ENCODE data around the gene PTPA. TPM values are rescaled to one million over a fixed set of nuclear protein-coding genes. Genes with fewer than 3 reads are reported as not detected.

Gene PTPA
- total and polyA plus RNA-seq, 9 of the 15 experiments (the other 6 are each of a cell fraction or from before 2014, with no cell fraction given) = 1.7 to 121 (median 72.6) TPM

DNA sequence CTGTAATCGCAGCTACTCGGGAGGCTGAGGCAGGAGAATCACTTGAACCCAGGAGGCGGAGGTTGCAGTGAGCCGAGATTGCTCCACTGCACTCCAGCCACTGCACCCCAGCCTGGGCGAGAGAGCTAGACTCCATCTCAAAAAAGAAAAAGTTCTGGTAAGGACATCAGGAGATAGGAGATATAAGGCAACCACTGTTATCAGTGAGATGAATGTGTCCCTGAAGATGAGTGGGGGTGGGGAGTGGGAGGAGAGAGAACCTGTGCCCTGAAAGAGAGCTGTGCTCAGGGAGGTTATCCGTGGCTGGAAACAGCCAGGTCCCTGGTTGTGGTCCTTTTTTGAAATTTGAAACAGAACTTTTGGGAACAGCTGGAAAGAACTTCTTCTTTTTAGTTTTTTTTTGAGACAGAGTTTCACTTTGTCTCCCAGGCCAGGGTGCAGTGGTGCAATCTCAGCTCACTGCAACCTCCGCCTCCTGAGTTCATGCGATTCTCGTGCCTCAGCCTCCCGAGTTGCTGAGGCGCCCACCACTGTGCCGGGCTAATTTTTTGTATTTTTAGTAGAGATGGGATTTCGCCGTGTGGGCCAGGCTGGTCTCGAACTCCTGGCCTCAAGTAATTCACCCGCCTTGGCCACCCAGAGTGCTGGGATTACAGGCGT lies 2.6 kb downstream of the PTPA start (continued):
- TF ChIP-seq, protein P1, sequence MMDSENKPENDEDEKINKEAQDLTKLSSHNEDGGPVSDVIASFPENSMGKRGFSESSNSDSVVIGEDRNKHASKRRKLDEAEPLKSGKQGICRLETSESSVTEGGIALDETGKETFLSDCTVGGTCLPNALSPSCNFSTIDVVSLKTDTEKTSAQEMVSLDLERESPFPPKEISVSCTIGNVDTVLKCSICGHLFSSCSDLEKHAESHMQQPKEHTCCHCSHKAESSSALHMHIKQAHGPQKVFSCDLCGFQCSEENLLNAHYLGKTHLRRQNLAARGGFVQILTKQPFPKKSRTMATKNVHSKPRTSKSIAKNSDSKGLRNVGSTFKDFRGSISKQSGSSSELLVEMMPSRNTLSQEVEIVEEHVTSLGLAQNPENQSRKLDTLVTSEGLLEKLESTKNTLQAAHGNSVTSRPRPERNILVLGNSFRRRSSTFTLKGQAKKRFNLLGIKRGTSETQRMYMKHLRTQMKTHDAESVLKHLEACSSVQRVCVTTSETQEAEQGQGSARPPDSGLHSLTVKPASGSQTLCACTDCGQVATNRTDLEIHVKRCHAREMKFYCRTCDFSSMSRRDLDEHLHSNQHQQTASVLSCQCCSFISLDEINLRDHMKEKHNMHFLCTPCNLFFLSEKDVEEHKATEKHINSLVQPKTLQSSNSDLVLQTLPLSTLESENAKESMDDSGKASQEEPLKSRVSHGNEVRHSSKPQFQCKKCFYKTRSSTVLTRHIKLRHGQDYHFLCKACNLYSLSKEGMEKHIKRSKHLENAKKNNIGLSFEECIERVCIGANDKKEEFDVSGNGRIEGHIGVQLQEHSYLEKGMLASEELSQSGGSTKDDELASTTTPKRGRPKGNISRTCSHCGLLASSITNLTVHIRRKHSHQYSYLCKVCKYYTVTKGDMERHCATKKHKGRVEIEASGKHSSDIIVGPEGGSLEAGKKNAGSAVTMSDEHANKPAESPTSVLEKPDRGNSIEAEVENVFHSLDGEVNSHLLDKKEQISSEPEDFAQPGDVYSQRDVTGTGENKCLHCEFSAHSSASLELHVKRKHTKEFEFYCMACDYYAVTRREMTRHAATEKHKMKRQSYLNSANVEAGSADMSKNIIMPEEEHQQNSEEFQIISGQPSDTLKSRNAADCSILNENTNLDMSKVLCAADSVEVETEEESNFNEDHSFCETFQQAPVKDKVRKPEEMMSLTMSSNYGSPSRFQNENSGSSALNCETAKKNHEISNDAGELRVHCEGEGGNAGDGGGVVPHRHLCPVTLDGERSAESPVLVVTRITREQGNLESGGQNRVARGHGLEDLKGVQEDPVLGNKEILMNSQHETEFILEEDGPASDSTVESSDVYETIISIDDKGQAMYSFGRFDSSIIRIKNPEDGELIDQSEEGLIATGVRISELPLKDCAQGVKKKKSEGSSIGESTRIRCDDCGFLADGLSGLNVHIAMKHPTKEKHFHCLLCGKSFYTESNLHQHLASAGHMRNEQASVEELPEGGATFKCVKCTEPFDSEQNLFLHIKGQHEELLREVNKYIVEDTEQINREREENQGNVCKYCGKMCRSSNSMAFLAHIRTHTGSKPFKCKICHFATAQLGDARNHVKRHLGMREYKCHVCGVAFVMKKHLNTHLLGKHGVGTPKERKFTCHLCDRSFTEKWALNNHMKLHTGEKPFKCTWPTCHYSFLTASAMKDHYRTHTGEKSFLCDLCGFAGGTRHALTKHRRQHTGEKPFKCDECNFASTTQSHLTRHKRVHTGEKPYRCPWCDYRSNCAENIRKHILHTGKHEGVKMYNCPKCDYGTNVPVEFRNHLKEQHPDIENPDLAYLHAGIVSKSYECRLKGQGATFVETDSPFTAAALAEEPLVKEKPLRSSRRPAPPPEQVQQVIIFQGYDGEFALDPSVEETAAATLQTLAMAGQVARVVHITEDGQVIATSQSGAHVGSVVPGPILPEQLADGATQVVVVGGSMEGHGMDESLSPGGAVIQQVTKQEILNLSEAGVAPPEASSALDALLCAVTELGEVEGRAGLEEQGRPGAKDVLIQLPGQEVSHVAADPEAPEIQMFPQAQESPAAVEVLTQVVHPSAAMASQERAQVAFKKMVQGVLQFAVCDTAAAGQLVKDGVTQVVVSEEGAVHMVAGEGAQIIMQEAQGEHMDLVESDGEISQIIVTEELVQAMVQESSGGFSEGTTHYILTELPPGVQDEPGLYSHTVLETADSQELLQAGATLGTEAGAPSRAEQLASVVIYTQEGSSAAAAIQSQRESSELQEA (IDR thresholded peaks at IDR 0.05; ENCODE audit: low read depth) = no peak
- TF ChIP-seq, protein P2, sequence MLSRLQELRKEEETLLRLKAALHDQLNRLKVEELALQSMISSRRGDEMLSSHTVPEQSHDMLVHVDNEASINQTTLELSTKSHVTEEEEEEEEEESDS (CRISPR knock-in tag; IDR thresholded peaks at IDR 0.05) = no peak
- TF ChIP-seq TEAD4 (IDR thresholded peaks at IDR 0.05; ENCODE audit: low read length) = peak; percentile 82
- TF ChIP-seq TEAD4 (CRISPR knock-in tag; IDR thresholded peaks at IDR 0.05; ENCODE audit: borderline replicate concordance) = no peak
- TF ChIP-seq SMARCA4 (IDR thresholded peaks at IDR 0.05) = peak; percentile 75
- no peak for TF ChIP-seq BMI1 (IDR thresholded peaks at IDR 0.05; ENCODE audit: low read length)
- no peak for TF ChIP-seq HNRNPH1 (optimal IDR thresholded peaks at IDR 0.05; ENCODE audit: low read depth, low read length)
- peak; percentile 79 for TF ChIP-seq TAL1 (IDR thresholded peaks at IDR 0.05)
- TF ChIP-seq NFXL1 (CRISPR knock-in tag; IDR thresholded peaks at IDR 0.05) = no peak
- 0 out of 2 replicates have a peak, but pooled peaks have one; percentile 26 for TF ChIP-seq ZEB2 (IDR thresholded peaks at IDR 0.05)
- TF ChIP-seq KDM1A (IDR thresholded peaks at IDR 0.05) = peak; percentile 86 to 87
- peak in 1 of 2 experiments; percentile 79; a peak in 2 of 4 replicates for TF ChIP-seq HDAC1 (IDR thresholded peaks at IDR 0.05)
- TF ChIP-seq ADNP (tag; IDR thresholded peaks at IDR 0.05) = no peak
- TF ChIP-seq, protein P3, sequence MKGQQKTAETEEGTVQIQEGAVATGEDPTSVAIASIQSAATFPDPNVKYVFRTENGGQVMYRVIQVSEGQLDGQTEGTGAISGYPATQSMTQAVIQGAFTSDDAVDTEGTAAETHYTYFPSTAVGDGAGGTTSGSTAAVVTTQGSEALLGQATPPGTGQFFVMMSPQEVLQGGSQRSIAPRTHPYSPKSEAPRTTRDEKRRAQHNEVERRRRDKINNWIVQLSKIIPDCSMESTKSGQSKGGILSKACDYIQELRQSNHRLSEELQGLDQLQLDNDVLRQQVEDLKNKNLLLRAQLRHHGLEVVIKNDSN (CRISPR knock-in tag; IDR thresholded peaks at IDR 0.05) = no peak
- TF ChIP-seq ZNF354B (CRISPR knock-in tag; IDR thresholded peaks at IDR 0.05) = no peak
- TF ChIP-seq THRAP3 (IDR thresholded peaks at IDR 0.05; ENCODE audit: borderline replicate concordance) = no peak
- TF ChIP-seq ZNF644 (tag; IDR thresholded peaks at IDR 0.05; ENCODE audit: low read depth) = no peak
- TF ChIP-seq ZNF263 (CRISPR knock-in tag; IDR thresholded peaks at IDR 0.05; ENCODE audit: borderline replicate concordance) = no peak
- peak; percentile 72; the same call in 1 of the 2 replicates for TF ChIP-seq HDAC2 (IDR thresholded peaks at IDR 0.05)
- peak in 1 of 2 experiments; percentile 86; a peak in 1 of 4 replicates for TF ChIP-seq RCOR1 (IDR thresholded peaks at IDR 0.05; ENCODE audit: borderline replicate concordance in 1 of 2, low read depth in 2 of 2, low read length in 2 of 2)
